HG03565 (cell line): Measurements from ENCODE around the gene PHACTR1.

Experiments used
- ATAC-seq: cut with Tn5 transposase; IDR thresholded peaks from one replicate; pipeline ENCODE4 v1.9.1; 2021; ENCODE audit warnings: mild to moderate bottlenecking, moderate library complexity; ENCODE audit not compliant: unreplicated experiment

The PHACTR1 gene

GRCh38 chr6:13273202-13273930, 556.8 kb downstream of the PHACTR1 start:
- ATAC-seq: no peak

- ATAC-seq: peak; percentile 58
These were observed 557.6 kb downstream of the PHACTR1 start for GRCh38 chr6:13273931-13274706.

DNA sequence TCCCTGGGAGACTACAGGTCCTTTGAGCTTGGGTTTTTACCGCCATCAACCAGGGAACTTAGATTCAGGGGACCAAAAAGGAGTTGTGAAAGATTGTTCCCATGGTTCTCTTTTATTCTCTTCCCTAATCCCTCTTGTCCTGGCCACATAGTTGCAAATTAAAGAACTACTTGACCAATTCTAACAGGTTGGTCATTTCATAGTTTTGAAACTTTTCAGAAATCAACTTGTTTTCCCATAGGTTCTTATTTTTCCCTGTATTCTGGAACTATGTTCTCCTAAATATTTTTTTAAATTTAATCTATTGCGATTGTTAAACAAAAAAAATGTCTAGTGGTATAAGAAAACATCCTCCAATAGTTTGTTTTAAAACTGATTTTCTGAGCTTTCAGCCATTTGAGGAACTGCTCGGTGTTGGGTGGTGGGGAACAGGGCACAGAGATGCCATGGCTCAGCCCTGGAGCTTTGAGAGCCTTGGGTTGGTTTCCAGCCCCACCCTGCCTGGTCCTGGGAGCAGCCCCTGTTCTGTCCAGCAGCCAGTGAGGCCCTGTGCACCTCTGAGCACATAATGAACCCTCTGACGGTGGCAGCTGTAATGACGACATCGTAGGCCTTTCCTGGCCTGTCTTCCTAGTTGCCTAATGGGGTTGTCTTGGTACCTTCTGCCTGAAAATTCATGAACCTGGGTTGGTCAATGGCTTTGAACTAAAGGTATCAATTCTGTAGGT, 558.3 kb downstream of the PHACTR1 start:
- ATAC-seq: no peak

DNA sequence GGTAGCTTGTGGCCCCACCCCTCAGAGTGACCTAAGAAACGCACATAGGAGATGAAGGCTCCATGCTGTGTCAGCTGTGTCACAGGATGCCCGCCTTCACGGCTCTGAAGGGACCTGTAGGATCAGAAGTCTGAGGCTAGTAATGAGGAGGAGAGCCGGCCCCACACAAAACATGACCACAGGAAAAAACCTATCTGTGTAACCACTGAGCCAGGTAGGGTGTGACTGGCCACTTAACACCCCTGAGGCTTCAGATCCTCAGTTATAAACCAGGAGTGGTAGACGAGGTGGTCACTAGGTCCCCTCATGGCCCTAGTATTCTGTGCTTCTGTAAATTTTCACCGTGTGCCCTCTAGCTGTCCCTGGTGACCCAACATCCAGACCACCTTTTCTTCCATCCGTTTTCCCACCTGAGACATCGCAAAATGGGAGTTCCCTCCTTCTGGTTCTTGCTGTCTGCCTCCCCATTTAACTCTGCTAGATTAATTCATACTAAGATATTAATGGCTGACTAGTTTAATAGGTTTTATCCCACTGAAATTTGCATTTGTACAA, 558.9 kb downstream of the PHACTR1 start:
- ATAC-seq: no peak

DNA sequence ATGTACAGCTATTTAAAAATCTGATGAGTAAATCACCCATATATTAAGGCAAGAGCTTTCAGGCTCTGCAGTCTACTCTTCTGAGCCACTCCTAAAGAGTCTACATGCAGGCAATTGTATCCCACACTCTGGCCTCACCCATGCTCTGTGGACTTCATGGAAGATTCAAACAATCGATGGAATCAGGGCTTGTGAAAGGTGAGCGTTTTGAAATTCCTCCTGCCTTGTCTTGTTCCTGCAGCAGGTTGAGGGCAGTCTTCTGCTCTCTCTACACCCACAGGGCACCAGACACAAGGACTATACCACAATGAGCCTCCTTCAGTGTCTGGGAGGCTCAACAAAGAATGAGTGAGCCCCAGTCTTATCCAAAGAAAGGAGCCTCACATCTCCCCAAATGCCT, 560.7 kb downstream of the PHACTR1 start:
- no peak for ATAC-seq

- ATAC-seq: no peak
These were observed 561.6 kb downstream of the PHACTR1 start for GRCh38 chr6:13278164-13278563.

DNA sequence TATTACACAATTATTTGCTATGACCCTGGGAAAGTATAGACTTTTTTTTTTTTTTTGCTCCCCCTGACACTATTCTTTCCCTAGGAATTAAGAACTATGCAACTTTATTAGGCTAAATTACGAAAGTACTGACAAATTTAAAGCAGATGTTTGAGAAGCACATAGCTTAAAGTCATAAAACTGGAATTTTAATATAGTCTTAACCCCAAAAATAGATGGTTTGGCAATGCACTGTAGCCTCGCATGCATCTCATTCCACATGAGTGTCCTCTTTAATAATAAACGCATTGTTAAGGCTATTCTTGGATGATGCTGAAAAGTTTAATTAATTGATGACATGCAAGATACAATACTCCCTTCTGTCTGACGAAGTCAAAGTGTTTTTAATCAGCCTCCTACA, 562.4 kb downstream of the PHACTR1 start:
- ATAC-seq: no peak

DNA sequence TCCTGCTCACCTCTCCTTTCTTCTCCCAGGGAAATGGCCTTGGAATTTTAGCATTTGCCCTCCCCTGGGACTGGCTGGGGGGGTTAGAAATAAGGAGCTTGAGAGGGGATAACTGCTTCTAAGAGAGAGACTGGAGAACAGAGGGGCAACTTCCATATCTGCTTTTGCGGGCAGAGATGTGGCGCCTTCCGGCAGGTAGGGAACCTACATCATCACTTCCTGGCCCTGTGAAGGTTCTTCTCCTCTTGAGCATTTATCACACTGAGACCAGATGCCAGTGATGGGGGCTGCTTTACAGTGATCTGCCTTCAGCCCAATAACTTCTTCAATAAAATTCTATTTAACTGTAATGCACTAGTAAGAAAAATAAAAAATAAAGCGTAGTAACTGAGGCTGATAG, 563.7 kb downstream of the PHACTR1 start:
- no peak for ATAC-seq

GRCh38 chr6:13281686-13282085, 565.1 kb downstream of the PHACTR1 start:
- no peak for ATAC-seq

- ATAC-seq: no peak
These were observed 566.0 kb downstream of the PHACTR1 start for GRCh38 chr6:13282393-13283069.

DNA sequence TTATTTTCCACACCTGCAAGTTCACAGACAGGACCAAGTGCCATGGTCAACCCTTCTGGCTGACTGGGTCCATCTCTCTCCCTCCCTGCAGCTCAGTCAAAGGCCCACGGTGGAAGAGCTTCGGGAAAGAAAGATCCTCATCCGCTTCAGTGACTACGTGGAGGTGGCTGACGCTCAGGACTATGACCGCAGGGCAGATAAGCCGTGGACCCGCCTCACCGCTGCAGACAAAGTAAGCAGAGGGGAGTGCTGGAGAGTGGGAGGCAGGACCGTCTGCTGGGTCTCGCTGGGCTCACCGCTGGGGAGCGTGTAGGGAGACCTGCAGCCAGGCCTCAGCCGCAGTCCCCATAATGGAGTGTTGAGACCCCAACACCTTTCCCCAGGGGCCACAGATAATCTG, 566.8 kb downstream of the PHACTR1 start:
- ATAC-seq: no peak

DNA sequence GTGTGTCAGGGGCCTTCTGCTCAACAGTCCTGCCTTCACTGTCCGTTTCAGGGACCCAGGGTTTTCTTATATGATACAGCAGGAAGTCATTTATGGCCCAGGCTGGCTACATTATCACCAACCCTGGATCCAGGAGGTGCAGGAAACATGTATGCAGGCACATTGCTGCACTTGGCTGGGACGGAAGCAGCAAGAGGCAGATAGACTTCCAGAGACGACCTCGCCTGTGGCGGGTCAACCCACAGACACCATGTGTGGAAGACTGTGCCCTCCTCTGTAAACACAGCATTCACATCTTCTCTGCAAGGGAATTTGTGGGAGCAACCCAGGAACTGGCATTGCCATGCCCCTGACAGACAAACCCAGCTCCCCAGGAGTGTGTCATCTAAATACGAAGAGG, 568.1 kb downstream of the PHACTR1 start:
- ATAC-seq: no peak

- no peak for ATAC-seq
These were observed 569.1 kb downstream of the PHACTR1 start for GRCh38 chr6:13285705-13286104.

- no peak for ATAC-seq
These were observed 569.6 kb downstream of the PHACTR1 start for GRCh38 chr6:13286181-13286580.

DNA sequence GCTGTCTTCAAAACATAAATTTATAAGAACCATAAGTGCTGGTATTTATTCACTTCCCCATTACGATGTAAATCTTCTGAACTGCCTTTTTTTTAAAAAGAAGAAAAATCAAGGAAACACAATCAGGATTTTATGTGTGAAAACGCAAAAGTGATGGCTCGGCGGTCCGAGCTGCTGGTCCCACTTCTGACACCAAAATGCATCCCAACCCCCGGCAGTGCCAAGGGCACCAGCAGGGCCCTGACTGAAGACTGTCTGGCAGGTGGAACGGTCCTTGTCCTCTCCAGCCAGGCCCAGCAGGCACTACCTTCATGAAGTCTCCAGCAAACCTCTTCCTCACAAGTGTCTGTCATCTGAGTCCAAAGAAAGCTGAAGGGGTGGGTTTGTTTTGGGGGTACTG, 570.5 kb downstream of the PHACTR1 start:
- no peak for ATAC-seq

- no peak for ATAC-seq
These were observed 571.9 kb downstream of the PHACTR1 start for GRCh38 chr6:13288481-13288880.

GRCh38 chr6:13288969-13289391, 572.4 kb downstream of the PHACTR1 start:
- no peak for ATAC-seq

- no peak for ATAC-seq
These were observed 573.3 kb downstream of the PHACTR1 start for GRCh38 chr6:13289789-13290318.

DNA sequence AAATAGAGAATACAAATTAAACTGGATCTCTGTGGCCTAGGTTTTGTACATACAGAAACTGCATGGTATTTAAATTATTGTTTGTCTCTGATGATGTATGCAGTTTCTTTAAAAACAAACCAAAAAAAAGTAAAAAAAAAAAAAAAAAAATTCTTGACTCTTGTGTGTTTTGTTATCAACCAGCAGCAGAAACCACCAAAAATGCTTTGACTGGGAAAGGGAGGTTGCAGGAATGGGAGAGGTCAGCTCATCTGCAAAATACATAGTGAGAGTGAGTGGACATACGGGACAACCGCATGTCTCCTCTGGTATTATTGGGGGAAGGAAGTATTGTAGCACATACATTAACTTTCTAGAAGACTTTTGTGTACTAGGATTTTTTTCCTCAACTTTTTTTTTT, 573.8 kb downstream of the PHACTR1 start:
- ATAC-seq: no peak

- ATAC-seq: no peak
These were observed 576.2 kb downstream of the PHACTR1 start for GRCh38 chr6:13292774-13293173.
